Fibroblast of lung (primary cell): ENCODE data around the gene DGKG. TPM values are rescaled to one million over a fixed set of nuclear protein-coding genes. Genes with fewer than 3 reads are reported as not detected.

Experiments
- DNase-seq, 2 donors: peaks; one replicate each; pipeline versions ENCODE4 v3.0.0 to v3.0.0-alpha.2; 2010; ENCODE audit warnings: low read depth in 2 of 2
- H2AFZ ChIP-seq: 2 replicates; pipeline ENCODE4 v1.5.1; 2012; ENCODE audit warnings: low read length, control low read depth, inconsistent platforms
- H3K27ac ChIP-seq: 2 replicates; pipeline ENCODE4 v1.5.1; 2011; ENCODE audit warnings: low read length, control low read depth; ENCODE audit not compliant: insufficient read depth
- H3K27me3 ChIP-seq: 2 replicates; pipeline ENCODE4 v1.5.1; 2011; ENCODE audit warnings: mild to moderate bottlenecking, low read length; ENCODE audit not compliant: control insufficient read depth, insufficient read depth
- H3K36me3 ChIP-seq: 2 replicates; pipeline ENCODE4 v1.5.1; 2011; ENCODE audit warnings: low read length; ENCODE audit not compliant: control insufficient read depth, insufficient read depth
- H3K4me1 ChIP-seq: 2 replicates; pipeline ENCODE4 v1.5.1; 2011; ENCODE audit warnings: low read length; ENCODE audit not compliant: control insufficient read depth, insufficient read depth; ENCODE audit errors: extremely low read depth
- H3K4me2 ChIP-seq: 2 replicates; pipeline ENCODE4 v1.5.1; 2011; ENCODE audit warnings: low read length, control low read depth; ENCODE audit not compliant: insufficient read depth; ENCODE audit errors: extremely low read depth
- H3K4me3 ChIP-seq, 4 experiments: fragments of 200-600 bp in 1 of 4; sonication (generic) in 1 of 4; replicated peaks in 1 of 4; 2 replicates each; pipeline ENCODE4 v1.5.1; 2011 to 2016; ENCODE audit warnings: low read length in 4 of 4, low read depth in 3 of 4, mild to moderate bottlenecking in 3 of 4, control low read depth in 2 of 4, inconsistent platforms in 1 of 4, mixed read lengths in 1 of 4; ENCODE audit not compliant: insufficient read depth in 1 of 4; ENCODE audit errors: control extremely low read depth in 1 of 4
- H3K79me2 ChIP-seq: 2 replicates; pipeline ENCODE4 v1.5.1; 2012; ENCODE audit warnings: mild to moderate bottlenecking, low read length, inconsistent platforms; ENCODE audit not compliant: control insufficient read depth, insufficient read depth
- H3K9ac ChIP-seq: 2 replicates; pipeline ENCODE4 v1.5.1; 2011; ENCODE audit warnings: mild to moderate bottlenecking, low read length, control low read depth; ENCODE audit not compliant: insufficient read depth
- H3K9me3 ChIP-seq: 2 replicates; pipeline ENCODE4 v1.5.1; 2012; ENCODE audit warnings: low read depth, low read length; ENCODE audit not compliant: control insufficient read depth, insufficient read depth
- H4K20me1 ChIP-seq: 2 replicates; pipeline ENCODE4 v1.5.1; 2011; ENCODE audit warnings: low read length; ENCODE audit not compliant: control insufficient read depth, insufficient read depth; ENCODE audit errors: extremely low read depth
- EZH2 ChIP-seq: IDR thresholded peaks from 2 replicates; pipeline ENCODE4 v1.5.1; 2012; ENCODE audit warnings: low read length, control low read depth, mild to moderate bottlenecking; ENCODE audit errors: missing control alignments
- polyA plus RNA-seq, 2 donors: library from polyadenylated mRNA; depleted of rRNA in 1 of 2; stranded (reverse) in 1 of 2; unstranded in 1 of 2; fragments of >200 nt; gene quantifications; 2 replicates each; pipeline ENCODE4 v1.2.1, GENCODE V29; 2011 to 2012; ENCODE audit warnings: missing spikeins in 1 of 2
- total RNA-seq: library from RNA; depleted of rRNA; stranded (reverse); fragments of >200 nt; gene quantifications from 2 replicates; pipeline ENCODE4 v1.2.1, GENCODE V29; 2014
- TF ChIP-seq, protein P1 (sequence below), 2 donors: IDR thresholded peaks in 1 of 2; conservative IDR thresholded peaks in 1 of 2; 1 replicate in 1 of 2; 2 replicates in 1 of 2; pipeline ENCODE4 v1.5.1; 2011 to 2012; ENCODE audit warnings: low read length in 2 of 2, control low read depth in 1 of 2, inconsistent platforms in 1 of 2, low read depth in 1 of 2, mild to moderate bottlenecking in 1 of 2

The DGKG gene
- total and polyA plus RNA-seq, 2 donors (not counting 1 experiment from before 2014, with no cell fraction given) = 3.7 to 4.8 TPM

DNA sequence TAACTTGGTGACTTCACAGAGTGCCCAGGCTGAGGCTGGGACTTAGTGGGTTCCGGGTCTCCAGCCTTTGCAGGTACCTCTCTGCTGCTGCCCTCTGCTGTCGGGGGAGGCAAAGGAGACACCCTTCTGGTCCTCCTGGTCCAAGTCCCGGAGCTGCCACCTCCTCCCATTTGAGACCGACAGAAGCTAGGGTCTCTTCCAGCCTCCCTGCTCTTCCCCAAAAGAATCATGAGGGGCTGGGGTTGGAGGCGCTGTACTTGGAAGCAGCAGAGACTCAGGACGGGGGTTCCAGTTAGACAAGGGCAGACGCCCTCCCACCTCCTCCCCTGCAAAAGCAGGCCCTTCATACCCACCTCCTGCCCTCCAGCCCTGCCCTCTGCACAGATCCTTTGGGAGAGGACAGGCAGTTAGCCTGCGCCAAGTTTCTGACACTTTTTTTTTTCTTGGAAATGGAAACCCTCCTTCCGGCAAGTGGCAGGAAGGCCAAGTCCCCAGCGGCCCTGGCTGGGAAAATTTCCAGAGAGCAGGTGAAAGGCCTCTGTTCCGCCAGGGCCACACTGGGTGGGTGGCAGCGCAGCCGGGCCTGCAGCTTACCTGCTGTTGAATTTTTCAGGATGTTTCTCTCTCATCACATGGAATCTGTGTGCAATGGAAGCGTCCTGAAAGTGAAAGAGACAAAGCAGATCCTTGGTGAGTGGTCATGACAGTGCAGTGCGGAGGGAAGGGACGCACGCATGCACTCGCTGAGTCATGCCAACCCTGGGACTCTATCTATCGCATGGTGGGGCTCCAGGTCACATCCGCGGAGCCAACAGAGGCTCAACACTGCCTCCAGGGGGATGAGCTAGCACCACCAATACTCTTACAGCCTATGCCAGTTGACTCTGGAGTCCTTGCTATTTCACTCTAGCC, 119.9 kb downstream of the DGKG start:
- H2AFZ ChIP-seq = peak overlapping the region; percentile 50
- H3K4me3 ChIP-seq = peak overlapping the region; percentile 11 to 50 (median 33)
- peak; percentile 73 to 80 for DNase-seq
- no peaks in the 10 kb centered on the region for H3K79me2 ChIP-seq
- H3K4me1 ChIP-seq = peaks cover 2% of the 10 kb centered on the region
- no peaks in the 10 kb centered on the region for H3K9me3 ChIP-seq
- no peaks in the 10 kb centered on the region for H4K20me1 ChIP-seq
- no peaks in the 10 kb centered on the region for H3K27me3 ChIP-seq
- H3K27ac ChIP-seq = peak overlapping the region; percentile 42
- H3K4me2 ChIP-seq = peak overlapping the region; percentile 72
- no peak overlapping the region for H3K9ac ChIP-seq
- no peaks in the 10 kb centered on the region for H3K36me3 ChIP-seq
- TF ChIP-seq, protein P1, sequence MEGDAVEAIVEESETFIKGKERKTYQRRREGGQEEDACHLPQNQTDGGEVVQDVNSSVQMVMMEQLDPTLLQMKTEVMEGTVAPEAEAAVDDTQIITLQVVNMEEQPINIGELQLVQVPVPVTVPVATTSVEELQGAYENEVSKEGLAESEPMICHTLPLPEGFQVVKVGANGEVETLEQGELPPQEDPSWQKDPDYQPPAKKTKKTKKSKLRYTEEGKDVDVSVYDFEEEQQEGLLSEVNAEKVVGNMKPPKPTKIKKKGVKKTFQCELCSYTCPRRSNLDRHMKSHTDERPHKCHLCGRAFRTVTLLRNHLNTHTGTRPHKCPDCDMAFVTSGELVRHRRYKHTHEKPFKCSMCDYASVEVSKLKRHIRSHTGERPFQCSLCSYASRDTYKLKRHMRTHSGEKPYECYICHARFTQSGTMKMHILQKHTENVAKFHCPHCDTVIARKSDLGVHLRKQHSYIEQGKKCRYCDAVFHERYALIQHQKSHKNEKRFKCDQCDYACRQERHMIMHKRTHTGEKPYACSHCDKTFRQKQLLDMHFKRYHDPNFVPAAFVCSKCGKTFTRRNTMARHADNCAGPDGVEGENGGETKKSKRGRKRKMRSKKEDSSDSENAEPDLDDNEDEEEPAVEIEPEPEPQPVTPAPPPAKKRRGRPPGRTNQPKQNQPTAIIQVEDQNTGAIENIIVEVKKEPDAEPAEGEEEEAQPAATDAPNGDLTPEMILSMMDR (conservative IDR thresholded peaks at IDR 0.05 in 1 of 2, IDR thresholded peaks at IDR 0.05 in 1 of 2; ENCODE audit: low read depth in 1 of 2, low read length in 2 of 2) = peak; percentile 65 to 80
- TF ChIP-seq EZH2 = no peak

DNA sequence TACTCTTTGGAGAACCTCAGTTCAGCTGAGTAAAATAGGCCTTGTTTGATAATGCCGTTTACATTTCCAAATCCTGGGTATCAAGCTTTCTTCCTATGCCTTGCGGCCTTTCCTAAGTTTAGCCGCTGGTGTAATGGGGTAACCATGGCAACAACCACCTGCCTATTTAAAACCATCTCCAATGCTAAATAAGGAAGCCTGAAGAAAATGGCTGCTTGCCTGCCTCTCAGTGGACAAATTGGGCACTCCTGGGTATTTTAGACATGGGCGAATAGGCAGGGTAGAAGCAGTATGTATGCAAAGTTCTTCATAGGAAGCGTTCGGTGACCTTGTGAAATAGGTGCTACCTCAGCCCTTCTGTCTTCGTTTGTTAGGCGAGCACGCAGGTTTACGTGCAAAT, 122.7 kb downstream of the DGKG start:
- H4K20me1 ChIP-seq = no peaks in the 10 kb centered on the region
- TF ChIP-seq EZH2 = no peak
- TF ChIP-seq, protein P1 (conservative IDR thresholded peaks at IDR 0.05 in 1 of 2, IDR thresholded peaks at IDR 0.05 in 1 of 2; ENCODE audit: low read depth in 1 of 2, low read length in 2 of 2) = peak in 1 of 2 donors; percentile 7
- no peaks in the 10 kb centered on the region for H3K27me3 ChIP-seq
- no peak overlapping the region for H3K27ac ChIP-seq
- H3K36me3 ChIP-seq = no peaks in the 10 kb centered on the region
- H3K4me2 ChIP-seq = no peak overlapping the region
- H3K4me1 ChIP-seq = peaks cover 2% of the 10 kb centered on the region
- no peak overlapping the region for H3K4me3 ChIP-seq
- H3K9ac ChIP-seq = no peak overlapping the region
- H3K9me3 ChIP-seq = no peaks in the 10 kb centered on the region
- H2AFZ ChIP-seq = no peak overlapping the region
- peak; percentile 19 to 24 for DNase-seq
- H3K79me2 ChIP-seq = no peaks in the 10 kb centered on the region

DNA sequence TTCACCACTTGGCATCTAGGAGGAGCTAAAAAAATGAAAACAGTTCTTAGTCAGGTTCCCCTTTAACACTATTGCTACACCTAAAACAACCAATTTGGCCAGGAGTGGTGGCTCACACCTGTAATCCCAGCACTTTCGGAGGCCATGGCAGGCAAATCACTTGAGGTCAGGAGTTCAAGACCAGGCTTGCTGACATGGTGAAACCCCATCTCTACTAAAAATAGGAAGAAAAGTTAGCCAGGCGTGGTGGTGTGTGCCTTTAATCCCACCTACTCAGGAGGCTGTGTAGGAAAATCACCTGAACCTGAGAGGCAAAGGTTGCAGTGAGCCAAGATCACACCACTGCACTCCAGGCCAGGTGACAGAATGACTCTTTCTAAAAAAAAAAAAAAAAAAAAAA, 124.1 kb downstream of the DGKG start:
- TF ChIP-seq, protein P1 (conservative IDR thresholded peaks at IDR 0.05 in 1 of 2, IDR thresholded peaks at IDR 0.05 in 1 of 2; ENCODE audit: low read depth in 1 of 2, low read length in 2 of 2) = no peak
- no peak for TF ChIP-seq EZH2
- no peaks in the 10 kb centered on the region for H3K79me2 ChIP-seq

More for the DNA sequence above, 124.1 kb downstream of the DGKG start:
- DNase-seq = no peak
- Histone ChIP-seq H3K9ac (no peak overlapping the region), H3K4me1 (no peaks in the 10 kb centered on the region), H2AFZ (no peak overlapping the region), H3K36me3 (no peaks in the 10 kb centered on the region), H4K20me1 (no peaks in the 10 kb centered on the region), H3K27me3 (no peaks in the 10 kb centered on the region), H3K4me2 (no peak overlapping the region), H3K9me3 (no peaks in the 10 kb centered on the region), H3K27ac (no peak overlapping the region), H3K4me3 (no peak overlapping the region)
